Fibroblast of skin of back (primary cell): ENCODE results near the gene PCNX2.
"Not testable (repeated sequence)": the region's sequence is repeated elsewhere in the genome, so short reads cannot be mapped to it uniquely, and the experiment has no call there.

Experiments
- DNase-seq: peaks from one replicate; pipeline ENCODE4 v3.0.0-alpha.2; 2013

The PCNX2 gene

GRCh38 chr1:233102341-233102740 is 193.2 kb downstream of the PCNX2 start:
- DNase-seq = no peak

DNA sequence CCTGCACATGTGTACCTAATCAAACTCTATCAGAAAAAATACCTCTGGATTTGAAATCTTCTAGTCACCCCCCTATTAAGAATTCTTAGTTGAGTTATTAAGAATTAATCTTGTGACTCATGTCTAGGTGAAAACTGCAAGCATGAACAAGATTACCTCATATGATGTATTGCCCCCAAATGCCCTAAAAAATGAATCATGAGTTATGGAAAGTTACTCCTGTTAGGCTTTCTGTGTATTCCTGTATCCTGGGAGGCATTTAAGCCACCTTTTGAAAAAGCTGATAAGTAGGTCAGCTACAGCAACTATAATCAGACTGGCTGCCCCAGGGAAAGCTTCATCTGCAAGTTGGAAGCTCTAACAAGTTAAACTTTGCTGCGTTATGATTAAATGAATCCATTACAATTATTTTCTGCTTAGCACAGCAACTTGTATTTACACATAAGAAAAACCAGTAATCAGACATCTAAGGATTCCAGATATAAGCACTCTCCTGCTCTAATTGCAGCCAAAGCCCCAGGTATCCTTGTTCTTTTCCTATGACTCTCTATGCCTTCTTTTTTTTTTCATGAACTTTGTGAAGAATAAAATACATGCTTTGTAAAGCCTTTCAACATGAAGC is 197.5 kb downstream of the PCNX2 start:
- DNase-seq = no peak

- DNase-seq = no peak
These were observed 198.0 kb downstream of the PCNX2 start for GRCh38 chr1:233097546-233097945.

- no peak for DNase-seq
These were observed 200.8 kb downstream of the PCNX2 start for GRCh38 chr1:233094691-233095090.

GRCh38 chr1:233094269-233094668 is 201.3 kb downstream of the PCNX2 start:
- DNase-seq = no peak

- DNase-seq = no peak
These were observed 204.6 kb downstream of the PCNX2 start for GRCh38 chr1:233090746-233091494.

- no peak for DNase-seq
These were observed 206.3 kb downstream of the PCNX2 start for GRCh38 chr1:233089251-233089650.

DNA sequence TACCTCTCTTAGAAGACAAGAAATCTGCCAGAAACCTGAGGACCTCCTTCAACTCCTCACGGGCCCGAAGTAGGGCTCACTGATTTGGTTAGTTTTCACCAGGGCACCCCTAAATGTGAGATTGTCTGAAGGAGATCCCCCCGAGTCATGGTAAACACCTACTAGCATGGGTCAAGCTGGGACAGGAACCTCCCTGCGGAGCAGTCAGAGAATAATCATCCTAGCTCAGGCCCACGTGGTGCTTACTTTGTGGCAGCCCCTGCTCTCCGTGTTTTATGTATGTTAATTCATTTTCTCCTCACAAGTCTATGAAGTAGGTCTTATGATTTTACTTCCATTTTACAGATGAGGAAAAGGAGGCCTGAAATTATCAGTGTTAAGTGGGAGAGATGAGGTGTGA is 206.9 kb downstream of the PCNX2 start:
- no peak for DNase-seq

DNA sequence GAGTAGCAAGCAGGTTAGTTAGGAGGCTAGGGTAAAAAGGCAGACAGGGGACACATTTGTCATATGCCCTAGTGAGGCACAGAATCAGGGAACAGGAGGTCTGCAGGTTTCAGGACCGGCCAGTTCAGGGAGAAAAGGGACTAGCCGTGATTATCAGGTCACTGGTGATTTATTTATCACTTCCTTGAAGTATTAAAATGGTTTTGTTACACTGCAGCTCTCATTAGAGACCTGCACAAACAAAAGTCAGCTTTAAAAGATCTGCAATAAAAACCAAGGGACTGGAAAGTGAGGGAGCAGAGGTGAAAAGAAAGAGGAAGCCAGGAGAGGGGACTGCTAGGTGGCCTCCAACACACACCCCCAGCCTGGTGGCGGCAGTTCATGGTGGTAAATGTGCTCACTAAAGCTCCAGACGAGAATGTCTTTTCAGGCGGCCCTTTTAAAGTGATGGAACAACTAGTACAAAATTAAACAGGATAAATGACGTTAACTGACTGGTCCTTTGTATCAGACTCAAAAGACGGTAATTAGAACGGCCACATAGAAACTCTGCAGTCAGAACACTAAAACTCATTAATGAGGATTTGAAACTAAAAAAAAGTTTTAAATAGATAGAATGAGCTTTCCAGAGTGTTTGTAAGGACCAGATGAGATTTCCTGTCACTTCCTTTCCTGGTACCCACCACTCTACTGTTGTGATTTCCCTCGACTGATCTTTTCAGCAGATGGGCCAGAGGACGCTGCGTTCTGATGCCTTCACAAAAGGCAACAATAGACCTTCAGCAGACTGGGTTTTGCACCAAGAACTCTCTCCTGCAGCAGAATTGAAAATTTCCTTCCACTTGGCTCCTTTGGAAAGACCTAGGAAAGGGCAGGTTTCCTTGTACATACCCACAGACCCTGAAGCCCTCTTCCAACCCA is 208.3 kb downstream of the PCNX2 start:
- DNase-seq = no peak

GRCh38 chr1:233085566-233085965 is 210.0 kb downstream of the PCNX2 start:
- DNase-seq = no peak

DNA sequence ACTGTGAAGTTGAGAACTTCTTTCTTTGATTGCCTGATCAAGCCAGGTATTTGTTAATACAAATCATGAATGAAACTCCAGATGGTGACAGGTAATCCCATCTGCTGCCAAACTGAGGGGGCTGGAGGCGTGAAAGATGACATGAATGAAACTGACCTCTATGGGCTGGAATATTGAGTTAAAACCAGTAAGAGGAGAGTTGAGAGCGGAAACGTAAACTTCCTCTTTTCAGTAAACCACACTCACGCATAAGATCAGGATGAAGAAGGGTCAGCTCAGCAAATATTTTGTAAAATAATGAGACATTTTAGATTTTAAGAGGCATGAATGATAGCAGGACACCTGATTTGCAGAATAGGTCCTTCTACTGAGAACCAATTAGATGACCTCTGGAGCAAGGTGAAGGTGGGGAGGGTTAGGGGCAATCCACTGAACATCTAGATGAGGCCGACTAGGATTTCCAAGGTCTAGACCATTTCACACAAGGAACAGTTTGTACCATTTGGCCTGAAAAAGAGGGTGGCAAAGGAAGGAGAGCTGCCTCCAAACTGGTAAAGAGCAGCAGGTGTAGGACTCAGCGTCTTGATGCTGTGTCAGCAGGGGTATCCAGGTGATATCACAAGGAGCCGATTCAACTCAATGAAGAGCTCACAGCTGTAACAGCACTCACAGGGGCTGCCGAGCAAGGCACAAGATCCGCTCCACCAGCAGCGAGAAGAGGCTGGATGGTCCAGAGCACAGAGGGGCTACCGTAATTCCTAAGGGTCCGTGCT is 212.6 kb downstream of the PCNX2 start:
- DNase-seq = no peak

GRCh38 chr1:233081735-233082134 is 213.8 kb downstream of the PCNX2 start:
- no peak for DNase-seq

DNA sequence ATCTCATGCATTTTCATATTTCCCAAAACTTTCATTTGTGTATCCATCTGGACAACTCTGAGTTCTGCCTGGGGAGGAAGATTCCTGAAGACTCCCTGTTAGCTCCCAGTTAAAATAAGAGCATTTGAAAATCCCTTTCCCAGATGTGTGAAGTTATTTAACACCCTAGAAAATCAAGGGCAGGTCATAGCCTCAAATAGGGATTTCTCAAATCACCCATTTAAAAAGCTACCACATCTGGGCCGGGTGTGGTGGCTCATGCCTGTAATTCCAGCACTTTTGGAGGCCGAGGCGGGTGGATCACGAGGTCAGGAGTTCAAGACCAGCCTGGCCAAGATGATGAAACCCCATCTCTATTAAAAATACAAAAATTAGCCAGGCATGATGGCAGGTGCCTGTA is 214.7 kb downstream of the PCNX2 start:
- not testable (repeated sequence) for DNase-seq

GRCh38 chr1:233080286-233080685 is 215.2 kb downstream of the PCNX2 start:
- no peak for DNase-seq

DNA sequence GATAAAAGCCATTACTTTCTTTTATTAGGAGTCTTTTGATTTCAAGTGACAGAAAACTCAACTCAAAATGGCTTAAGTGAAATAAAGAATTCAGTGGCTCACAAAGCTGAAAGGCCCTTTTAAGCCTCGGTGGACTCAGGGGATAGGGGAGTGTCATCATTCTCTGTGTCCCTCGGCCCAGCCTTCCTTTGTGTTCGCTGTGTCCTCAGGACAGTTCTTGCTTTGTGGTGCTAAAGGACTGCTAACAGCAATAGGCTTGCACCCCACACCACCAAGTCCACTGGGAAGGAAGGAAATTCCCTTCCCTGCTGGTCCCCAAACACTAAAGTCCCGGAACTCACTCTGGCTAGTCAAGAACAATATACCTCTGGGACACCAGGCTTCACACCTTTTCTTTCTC is 216.0 kb downstream of the PCNX2 start:
- no peak for DNase-seq

- no peak for DNase-seq
These were observed 217.1 kb downstream of the PCNX2 start for GRCh38 chr1:233078396-233078795.

DNA sequence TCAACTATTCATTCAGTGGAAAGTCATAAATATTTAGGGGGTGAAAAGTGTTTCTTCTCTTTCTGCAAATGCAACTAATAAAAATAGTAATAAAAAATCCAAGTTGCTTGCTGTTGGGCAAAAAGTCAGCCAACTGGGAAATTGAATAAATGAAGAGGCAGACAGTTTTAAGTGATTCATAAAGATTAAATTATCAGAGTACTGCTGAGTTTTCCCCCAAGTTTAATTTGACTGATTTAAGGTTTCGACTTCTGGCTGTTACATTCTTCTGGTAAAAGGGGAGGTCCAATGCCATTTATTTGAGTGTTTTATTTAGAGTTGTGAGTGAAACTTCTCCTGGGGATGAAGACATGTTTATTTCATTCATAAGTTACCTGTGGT is 219.6 kb downstream of the PCNX2 start:
- no peak for DNase-seq

- no peak for DNase-seq
These were observed 229.4 kb downstream of the PCNX2 start for GRCh38 chr1:233066087-233066486.

- no peak for DNase-seq
These were observed 229.8 kb downstream of the PCNX2 start for GRCh38 chr1:233065685-233066084.

- DNase-seq = no peak
These were observed 230.5 kb downstream of the PCNX2 start for GRCh38 chr1:233064988-233065387.

DNA sequence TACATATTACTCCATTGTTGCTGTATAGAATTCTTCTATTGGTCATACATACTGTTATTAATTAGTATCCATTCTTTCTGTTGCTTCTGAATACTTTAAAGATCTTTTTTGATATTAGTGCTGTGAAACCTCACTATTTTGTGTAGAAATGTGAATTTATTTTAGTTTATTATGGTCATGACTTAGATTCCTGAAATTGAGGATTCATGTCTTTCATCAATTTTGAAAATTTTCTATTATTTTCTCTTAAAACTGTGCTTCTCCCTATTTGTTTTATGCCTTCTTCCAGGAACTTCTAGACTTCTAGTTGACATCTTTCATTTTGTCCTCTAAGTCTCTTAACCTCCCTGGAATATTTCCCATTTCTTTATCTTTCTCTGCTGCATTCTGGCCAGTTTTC is 232.1 kb downstream of the PCNX2 start:
- DNase-seq = no peak

DNA sequence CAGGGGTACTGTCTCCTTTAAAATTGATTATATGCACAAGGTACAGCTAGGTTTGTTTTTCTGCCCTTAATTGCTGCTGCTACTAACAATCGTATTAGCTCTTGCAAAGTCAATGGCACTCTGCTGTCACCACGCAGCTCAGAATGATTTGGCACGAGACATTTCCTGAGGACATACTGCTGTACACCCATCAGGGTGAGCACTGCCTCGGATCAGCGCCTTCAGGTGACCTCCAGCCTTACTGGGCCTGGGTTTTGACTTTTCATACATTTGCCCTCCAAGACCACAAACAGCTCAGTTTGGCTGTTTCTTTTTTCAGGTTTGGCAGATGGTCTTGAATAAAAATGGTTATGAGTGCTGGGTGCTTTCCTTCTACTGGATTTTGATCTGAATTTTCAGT is 234.3 kb downstream of the PCNX2 start:
- DNase-seq = no peak
